Hepatocyte (in vitro differentiated cells): ENCODE results near the gene SLC25A33.
"Not testable (repeated sequence)": the region's sequence is repeated elsewhere in the genome, so short reads cannot be mapped to it uniquely, and the experiment has no call there.

ENCODE experiments used
- CTCF ChIP-seq: fragments of 200-600 bp; sonication (generic); IDR thresholded peaks from 2 replicates; pipeline ENCODE4 v1.5.1; 2016; ENCODE audit warnings: antibody characterized with exemption, mild to moderate bottlenecking; ENCODE audit not compliant: poor library complexity
- EZH2 ChIP-seq: fragments of 200-600 bp; sonication (generic); IDR thresholded peaks from 2 replicates; pipeline ENCODE4 v1.6.1; 2016; ENCODE audit warnings: antibody characterized with exemption, mild to moderate bottlenecking, borderline replicate concordance

- TF ChIP-seq EZH2, CTCF: not testable (repeated sequence)
Observed at GRCh38 chr1:9625030-9625429, 85.8 kb downstream of the SLC25A33 start.
